HG03159 (cell line): ENCODE measurements around the gene CCDC66.
A peak's percentile ranks its signal among the peaks of the same experiment; 100 is the strongest.
"Not testable (repeated sequence)": the region's sequence is repeated elsewhere in the genome, so short reads cannot be mapped to it uniquely, and the experiment has no call there.

Source experiments
- ATAC-seq: cut with Tn5 transposase; IDR thresholded peaks from one replicate; pipeline ENCODE4 v1.9.1; 2021; ENCODE audit warnings: mild to moderate bottlenecking, moderate library complexity; ENCODE audit not compliant: unreplicated experiment

The CCDC66 gene

DNA sequence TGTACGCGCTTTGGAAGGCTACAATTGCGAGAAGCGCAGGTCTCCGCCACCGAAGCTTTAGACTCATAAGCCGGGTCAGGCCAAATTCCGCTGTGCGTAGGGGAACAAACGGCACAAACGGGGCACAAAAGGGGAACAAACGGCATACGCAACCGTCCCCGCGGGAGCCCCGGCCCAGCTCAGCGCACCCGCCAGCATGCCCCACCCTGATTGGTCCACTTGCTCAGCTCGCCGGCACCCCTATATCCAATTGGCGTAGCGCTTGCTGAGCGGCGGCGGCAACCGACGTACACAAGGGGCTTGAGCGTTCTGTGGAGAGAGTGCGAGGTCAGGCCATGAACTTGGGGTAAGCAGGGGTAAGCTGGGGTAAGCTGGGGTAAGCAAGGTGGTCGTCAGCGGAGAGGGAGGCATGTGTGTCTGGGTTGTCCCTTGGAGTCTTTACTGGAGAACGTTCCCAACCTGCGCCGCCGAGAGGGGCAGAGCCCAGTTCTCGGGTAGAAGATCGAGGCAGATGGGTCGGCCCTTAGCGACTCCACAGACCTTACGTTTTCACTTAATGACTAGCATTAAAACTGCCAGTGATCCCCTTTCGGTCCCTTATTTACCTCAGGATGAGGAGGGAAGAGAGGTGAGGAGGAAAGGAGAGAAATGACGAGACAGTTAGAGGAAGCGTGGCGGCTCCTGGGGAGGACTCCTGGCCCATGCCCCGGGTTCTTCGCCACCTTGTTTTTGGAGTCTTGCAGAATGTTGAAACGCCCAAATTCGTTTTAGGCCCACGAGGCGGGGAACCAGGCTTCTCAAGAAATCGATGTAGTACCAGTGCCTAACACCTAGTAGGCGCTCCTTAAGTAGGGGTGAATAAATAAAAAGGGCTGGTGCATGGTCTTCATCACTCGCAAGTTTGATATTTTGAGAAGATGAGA, at the start of gene CCDC66:
CCDC66 (plus strand) TSS at position 268 of the 923 bp plus-strand sequence; CDS start at position 336, 68 bp downstream.
- peak; percentile 99 for ATAC-seq

- no peak for ATAC-seq
Measured at GRCh38 chr3:56519641-56520040, 37.3 kb upstream of the CCDC66 start.

- ATAC-seq, result no peak
Measured at GRCh38 chr3:56522374-56522773, 34.6 kb upstream of the CCDC66 start.

- ATAC-seq, result no peak
Measured at GRCh38 chr3:56525291-56525690, 31.7 kb upstream of the CCDC66 start.

DNA sequence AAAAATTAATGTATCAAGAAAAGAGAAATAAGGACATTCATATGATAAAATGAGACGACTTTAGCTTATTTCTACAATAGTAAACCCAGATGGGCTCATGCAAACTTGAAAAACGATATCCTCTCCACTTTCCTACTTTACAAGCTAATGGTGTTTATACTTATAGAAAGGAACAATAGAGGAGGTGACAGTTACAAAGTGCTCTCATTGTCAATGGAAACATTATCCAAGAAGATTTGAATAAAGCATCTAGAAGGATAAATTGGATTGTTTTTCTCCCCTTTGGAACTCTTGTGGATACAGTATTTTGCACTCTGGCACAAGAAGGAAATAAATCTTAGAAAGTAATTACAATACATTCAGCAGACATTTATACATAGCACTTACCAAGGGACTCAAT, 20.2 kb upstream of the CCDC66 start:
- ATAC-seq, result no peak

GRCh38 chr3:56547486-56547885, 9.5 kb upstream of the CCDC66 start:
- ATAC-seq, result no peak

DNA sequence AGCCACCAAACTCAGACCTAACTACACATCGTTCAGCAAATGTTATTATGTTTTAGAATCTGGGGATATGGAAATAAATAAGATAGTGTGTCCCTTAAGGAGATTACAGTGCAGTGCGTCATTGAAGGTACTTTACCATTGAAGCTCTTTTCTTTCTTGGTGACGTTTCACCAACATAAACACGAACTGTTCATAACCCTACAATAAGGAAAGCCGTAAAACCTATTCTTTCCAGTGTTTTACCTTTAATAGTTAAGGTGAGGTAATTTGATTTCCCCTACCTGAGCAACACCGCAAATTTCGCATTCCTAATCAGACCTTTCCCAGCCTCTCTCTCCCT, 826 bp downstream of the CCDC66 start:
- ATAC-seq, result no peak

- no peak for ATAC-seq
Measured at GRCh38 chr3:56573501-56573900, 16.5 kb downstream of the CCDC66 start.

- ATAC-seq, result not testable (repeated sequence)
Measured at GRCh38 chr3:56581941-56582340, 25.0 kb downstream of the CCDC66 start.

DNA sequence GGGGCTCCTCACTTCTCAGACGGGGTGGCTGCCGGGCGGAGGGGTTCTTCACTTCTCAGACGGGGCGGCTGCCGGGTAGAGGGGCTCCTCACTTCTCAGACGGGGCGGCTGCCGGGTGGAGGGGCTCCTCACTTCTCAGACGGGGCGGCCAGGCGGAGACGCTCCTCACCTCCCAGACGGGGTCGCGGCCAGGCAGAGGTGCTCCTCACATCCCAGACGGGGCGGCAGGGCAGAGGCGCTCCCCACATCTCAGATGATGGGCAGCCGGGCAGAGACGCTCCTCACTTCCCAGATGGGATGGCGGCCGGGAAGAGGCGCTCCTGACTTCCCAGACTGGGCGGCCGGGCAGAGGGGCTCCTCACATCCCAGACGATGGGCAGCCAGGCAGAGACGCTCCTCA, 27.3 kb downstream of the CCDC66 start:
- not testable (repeated sequence) for ATAC-seq

DNA sequence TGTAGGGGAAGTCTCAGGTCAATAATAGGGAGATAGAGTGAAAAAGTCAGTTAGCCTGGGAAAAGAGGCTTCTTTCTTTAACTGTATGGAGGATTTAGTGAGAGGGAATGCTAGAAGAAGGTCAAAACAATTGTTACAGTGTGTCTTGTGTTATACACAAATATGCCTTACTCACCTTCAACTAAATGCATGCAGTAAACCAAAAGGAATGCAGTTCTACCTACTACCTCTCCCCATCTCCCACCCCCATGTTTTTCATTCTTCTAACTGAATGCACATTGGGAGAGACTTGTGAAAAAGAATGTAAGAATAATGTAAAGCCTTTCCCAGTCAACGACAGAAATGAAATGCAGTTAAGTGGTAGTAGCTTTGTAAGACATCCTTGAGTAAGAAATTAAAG, 33.8 kb downstream of the CCDC66 start:
- no peak for ATAC-seq

- ATAC-seq, result no peak
Measured at GRCh38 chr3:56591262-56591661, 34.3 kb downstream of the CCDC66 start.

DNA sequence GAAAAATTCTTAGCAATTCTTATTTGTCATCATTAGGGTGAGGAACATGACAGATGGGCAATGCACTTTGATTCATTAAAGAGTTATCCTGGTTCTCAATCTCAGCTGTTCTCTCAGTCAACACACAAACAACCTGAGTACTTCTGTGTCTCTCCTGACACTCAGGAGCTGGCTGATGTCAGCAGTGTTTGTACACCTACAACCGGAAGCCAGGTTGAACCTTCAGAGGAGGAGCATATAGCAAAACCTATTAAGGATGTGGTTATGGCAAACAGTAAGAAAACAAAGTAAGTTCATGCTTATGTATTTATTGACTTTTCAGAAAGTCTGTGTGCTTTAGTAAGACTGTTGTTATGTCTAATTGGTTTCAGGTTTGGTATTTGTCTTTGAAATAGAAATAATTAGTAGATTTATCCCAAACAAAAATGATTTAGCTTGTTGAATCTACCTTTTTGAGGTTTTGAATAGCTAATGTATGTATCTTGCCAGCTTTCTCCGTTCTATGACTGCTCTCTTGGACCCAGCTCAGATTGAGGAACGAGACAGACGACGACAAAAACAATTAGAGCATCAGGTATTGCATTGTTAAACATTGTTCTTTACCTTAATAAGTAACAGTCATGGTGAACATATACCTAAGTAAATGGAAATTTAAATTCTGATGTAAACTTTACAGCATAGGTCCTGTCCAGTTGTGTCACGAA, 36.6 kb downstream of the CCDC66 start:
- no peak for ATAC-seq

DNA sequence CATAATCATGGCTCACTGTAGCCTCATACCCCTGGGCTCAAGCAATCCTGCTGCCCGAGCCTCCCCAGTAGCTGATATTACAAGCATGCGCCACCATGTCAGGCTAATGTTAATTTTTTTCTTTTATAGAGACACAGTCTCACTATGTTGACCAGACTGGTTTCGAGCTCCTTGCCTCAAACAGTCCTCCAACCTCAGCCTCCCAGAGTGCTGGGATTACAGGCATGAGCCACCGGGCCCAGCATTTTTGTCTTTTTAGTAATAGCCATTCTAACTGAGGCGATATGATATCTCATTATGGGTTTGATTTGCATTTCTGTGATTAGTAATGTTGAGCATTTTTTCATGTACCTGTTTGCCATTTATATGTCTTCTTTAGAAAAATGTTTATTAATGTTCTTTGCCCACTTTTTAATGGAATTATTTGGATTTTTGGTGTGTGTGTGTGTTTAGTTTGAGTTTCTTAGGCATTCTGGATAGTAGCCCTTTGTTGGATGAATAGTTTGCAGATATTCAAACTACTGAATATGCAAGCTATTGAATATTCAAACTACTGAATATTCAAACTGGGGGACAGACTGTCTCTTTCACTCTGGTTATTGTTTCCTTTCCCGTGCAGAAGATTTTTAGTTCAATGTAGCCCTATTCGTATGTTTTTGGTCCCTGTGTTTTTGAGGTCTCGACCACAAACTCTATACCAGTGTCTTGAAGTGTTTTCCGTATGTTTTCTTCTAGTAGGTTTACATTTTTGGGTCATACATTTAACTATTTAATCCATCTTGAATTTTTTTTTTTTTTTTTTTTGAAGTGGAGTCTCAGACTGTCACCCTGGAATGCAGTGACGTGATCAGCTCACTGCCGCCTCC, 39.2 kb downstream of the CCDC66 start:
- ATAC-seq, result no peak

DNA sequence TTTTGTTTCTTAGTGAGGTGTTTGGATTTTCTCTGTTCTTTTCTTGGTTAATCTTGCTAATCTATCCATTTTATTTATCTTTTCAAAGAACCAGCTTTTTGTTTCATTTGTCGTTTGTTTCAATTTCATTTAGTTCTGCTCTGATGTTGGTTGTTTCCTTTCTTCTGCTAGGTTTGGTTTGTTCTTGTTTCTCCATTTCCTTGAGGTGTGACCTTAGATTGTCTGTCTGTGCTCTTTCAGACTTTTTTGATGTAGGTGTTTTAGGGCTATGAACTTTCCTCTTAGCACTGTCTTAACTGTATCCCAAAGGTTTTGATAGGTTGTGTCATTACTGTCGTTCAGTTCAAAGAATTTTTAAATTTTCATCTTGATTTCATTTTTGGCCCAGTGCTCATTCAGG, 51.5 kb downstream of the CCDC66 start:
- not testable (repeated sequence) for ATAC-seq

DNA sequence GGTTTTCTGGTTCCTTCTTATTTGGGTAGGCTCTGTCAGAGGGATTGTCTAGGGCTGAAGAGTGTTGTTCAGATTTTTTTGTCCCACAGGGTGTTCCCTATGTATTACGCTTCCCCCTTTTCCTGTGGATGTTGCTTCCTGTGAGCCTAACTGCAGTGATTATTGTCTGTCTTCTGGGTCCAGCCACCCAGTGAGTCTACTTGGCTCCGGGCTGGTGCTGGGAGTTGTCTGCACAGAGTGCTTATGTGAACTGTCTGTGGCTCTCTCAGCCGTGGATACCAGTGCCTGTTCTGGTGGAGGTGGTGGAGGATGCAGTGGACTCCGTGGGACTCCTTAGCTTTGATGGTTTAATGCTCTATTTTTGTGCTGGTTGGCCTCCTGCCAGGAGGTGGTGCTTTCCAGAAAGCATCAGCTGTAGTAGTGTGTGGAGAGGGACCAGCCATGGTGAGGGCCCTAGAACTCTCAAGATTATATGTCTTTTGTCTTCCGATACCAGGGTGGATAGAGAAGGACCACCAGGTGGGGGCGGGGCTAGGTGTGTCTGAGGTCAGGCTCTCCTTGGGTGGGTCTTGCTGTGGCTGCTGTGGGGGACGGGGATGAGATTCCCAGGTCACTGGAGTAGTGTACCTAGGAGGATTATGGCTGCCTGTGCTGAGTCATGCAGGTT, 53.8 kb downstream of the CCDC66 start:
- ATAC-seq, result no peak

DNA sequence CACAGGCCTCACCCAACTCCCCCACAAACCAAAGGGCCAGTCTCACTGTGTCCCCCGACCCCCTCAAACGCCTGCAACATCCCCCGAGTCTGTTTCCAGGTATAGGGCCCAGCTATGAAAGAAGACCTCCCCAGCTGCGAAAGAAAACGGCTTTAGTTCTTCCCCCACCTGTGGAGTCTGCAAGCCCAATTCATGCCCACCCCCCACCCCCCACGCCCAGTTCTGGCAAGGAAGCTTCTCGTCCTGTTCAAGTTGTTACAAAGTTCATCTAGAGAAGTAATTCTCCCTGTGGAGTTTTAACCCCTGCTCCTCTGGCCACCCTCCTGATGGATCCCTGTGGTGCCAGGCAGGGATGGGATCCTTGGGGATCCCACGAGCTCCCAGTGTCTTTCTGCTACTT, 54.4 kb downstream of the CCDC66 start:
- ATAC-seq, result no peak

DNA sequence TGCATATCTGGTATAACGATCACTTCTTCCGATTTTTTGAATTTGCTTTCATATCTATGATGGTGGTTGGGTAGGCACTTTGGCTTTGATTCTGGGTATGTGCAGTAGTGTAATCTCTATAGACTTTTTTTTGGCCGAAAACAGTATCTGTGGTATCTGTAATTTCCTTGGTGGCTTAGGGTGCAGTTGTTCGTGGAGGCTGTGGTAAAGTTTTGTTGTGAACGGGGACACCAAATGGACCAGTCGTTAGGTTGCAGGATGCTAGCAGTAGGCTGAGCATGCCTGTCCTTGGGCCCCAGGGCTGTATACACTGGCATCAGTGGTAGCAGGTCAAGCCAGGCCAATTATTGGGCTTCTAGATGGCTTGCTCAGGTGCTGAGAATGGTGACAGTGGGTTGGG, 55.2 kb downstream of the CCDC66 start:
- no peak for ATAC-seq

DNA sequence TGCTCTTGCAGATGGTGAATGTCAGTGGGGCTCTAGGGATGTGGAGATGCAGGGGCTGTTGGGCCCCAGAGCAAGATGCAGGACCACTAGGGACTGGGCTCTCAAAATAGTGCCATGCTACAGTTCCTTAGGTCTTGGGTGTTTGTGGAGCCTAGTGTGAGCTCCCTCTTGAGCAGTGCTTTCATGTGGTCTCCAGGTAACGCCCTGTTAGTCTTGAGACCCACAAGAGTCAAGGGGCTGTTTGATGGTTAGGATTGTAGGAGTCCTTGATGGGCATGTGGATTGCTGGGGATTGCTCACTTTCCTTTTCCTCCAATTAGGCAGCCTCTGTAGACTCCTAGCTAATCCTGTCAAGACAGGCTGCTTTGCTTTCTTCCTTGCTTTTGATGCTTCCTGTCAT, 56.0 kb downstream of the CCDC66 start:
- no peak for ATAC-seq

- ATAC-seq, result no peak
Measured at GRCh38 chr3:56616478-56617006, 59.6 kb downstream of the CCDC66 start.
